Measurements from ENCODE around the gene HDAC7. TPM values are rescaled to one million over a fixed set of nuclear protein-coding genes. Genes with fewer than 3 reads are reported as not detected.

HDAC7 gene
- total and polyA plus RNA-seq, 4 donors, result 3.5 to 14.7 (median 7.2) TPM

- DNase-seq (ENCODE audit: low spot score), result no peak
- no peaks in the 10 kb centered on the region for H3K36me3 ChIP-seq (ENCODE audit: control insufficient read depth in 4 of 4, insufficient read depth in 3 of 4, low read depth in 1 of 4, low read length in 3 of 4)
- H3K9ac ChIP-seq (ENCODE audit: low read depth in 1 of 2, low read length in 2 of 2), result no peak overlapping the region
- H3K4me1 ChIP-seq (ENCODE audit: control insufficient read depth in 4 of 4, insufficient read depth in 4 of 4, low read length in 3 of 4), result peaks cover 8 to 31% (median 24%) of the 10 kb centered on the region in 4 donors
- 97% methylated on average over 7 of the region's 7 CpGs for WGBS
- no peaks in the 10 kb centered on the region for H3K9me3 ChIP-seq (ENCODE audit: control insufficient read depth in 4 of 4, low read length in 3 of 4)
- TF ChIP-seq SP1 (IDR thresholded peaks at IDR 0.05), result no peak
- TF ChIP-seq, protein P1, sequence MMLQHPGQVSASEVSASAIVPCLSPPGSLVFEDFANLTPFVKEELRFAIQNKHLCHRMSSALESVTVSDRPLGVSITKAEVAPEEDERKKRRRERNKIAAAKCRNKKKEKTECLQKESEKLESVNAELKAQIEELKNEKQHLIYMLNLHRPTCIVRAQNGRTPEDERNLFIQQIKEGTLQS (IDR thresholded peaks at IDR 0.05), result no peak
- TF ChIP-seq FOXA2 (IDR thresholded peaks at IDR 0.05), result no peak
- TF ChIP-seq HNF4G (IDR thresholded peaks at IDR 0.05), result no peak
- no peak for TF ChIP-seq NR2F2 (IDR thresholded peaks at IDR 0.05)
- TF ChIP-seq RXRA (IDR thresholded peaks at IDR 0.05), result no peak
- TF ChIP-seq EGR1 (IDR thresholded peaks at IDR 0.05; ENCODE audit: low read depth in 2 of 2), result no peak
- no peak for TF ChIP-seq RAD21 (IDR thresholded peaks at IDR 0.05)
- TF ChIP-seq YY1 (IDR thresholded peaks at IDR 0.05), result no peak
- no peak for TF ChIP-seq GABPA (IDR thresholded peaks at IDR 0.05 in 1 of 2, conservative IDR thresholded peaks at IDR 0.05 in 1 of 2)
- no peak for TF ChIP-seq TAF1 (conservative IDR thresholded peaks at IDR 0.05)
- TF ChIP-seq JUND (IDR thresholded peaks at IDR 0.05), result no peak
- TF ChIP-seq, protein P2, sequence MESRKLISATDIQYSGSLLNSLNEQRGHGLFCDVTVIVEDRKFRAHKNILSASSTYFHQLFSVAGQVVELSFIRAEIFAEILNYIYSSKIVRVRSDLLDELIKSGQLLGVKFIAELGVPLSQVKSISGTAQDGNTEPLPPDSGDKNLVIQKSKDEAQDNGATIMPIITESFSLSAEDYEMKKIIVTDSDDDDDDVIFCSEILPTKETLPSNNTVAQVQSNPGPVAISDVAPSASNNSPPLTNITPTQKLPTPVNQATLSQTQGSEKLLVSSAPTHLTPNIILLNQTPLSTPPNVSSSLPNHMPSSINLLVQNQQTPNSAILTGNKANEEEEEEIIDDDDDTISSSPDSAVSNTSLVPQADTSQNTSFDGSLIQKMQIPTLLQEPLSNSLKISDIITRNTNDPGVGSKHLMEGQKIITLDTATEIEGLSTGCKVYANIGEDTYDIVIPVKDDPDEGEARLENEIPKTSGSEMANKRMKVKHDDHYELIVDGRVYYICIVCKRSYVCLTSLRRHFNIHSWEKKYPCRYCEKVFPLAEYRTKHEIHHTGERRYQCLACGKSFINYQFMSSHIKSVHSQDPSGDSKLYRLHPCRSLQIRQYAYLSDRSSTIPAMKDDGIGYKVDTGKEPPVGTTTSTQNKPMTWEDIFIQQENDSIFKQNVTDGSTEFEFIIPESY (IDR thresholded peaks at IDR 0.05), result no peak
- TF ChIP-seq FOXA1 (IDR thresholded peaks at IDR 0.05), result no peak
- H3K27ac ChIP-seq (ENCODE audit: low read depth in 1 of 2, low read length in 2 of 2), result no peak overlapping the region
- no peak overlapping the region for H3K4me3 ChIP-seq (ENCODE audit: low read depth in 1 of 3, low read length in 3 of 3)
- no peaks in the 10 kb centered on the region for H3K27me3 ChIP-seq (ENCODE audit: control insufficient read depth in 4 of 4, insufficient read depth in 4 of 4, low read length in 3 of 4)
These were observed 43.2 kb upstream of the HDAC7 start for GRCh38 chr12:47862881-47863280.

- no peaks in the 10 kb centered on the region for H3K9me3 ChIP-seq (ENCODE audit: control insufficient read depth in 4 of 4, low read length in 3 of 4)
- no peaks in the 10 kb centered on the region for H3K36me3 ChIP-seq (ENCODE audit: control insufficient read depth in 4 of 4, insufficient read depth in 3 of 4, low read depth in 1 of 4, low read length in 3 of 4)
- 75% methylated on average over 5 of the region's 5 CpGs for WGBS
- no peak overlapping the region for H3K27ac ChIP-seq (ENCODE audit: low read depth in 1 of 2, low read length in 2 of 2)
- no peak overlapping the region for H3K4me3 ChIP-seq (ENCODE audit: low read depth in 1 of 3, low read length in 3 of 3)
- peaks cover 12 to 37% (median 28%) of the 10 kb centered on the region in 4 donors for H3K4me1 ChIP-seq (ENCODE audit: control insufficient read depth in 4 of 4, insufficient read depth in 4 of 4, low read length in 3 of 4)
- DNase-seq (ENCODE audit: low spot score), result no peak
- H3K27me3 ChIP-seq (ENCODE audit: control insufficient read depth in 4 of 4, insufficient read depth in 4 of 4, low read length in 3 of 4), result no peaks in the 10 kb centered on the region
- TF ChIP-seq REST (IDR thresholded peaks at IDR 0.05), result no peak
- TF ChIP-seq FOXA1 (IDR thresholded peaks at IDR 0.05), result no peak
- H3K9ac ChIP-seq (ENCODE audit: low read depth in 1 of 2, low read length in 2 of 2), result no peak overlapping the region
These were observed 42.6 kb upstream of the HDAC7 start for GRCh38 chr12:47862167-47862750.

All from liver (tissue), 9 donors.